Mesenchymal stem cell (in vitro differentiated cells and primary cell): ENCODE measurements around the gene MICAL2.

Source experiments
- DNase-seq: peaks from one replicate; pipeline ENCODE4 v3.0.0-alpha.2; 2013
- H2AFZ ChIP-seq: one replicate; pipeline ENCODE4 v1.6.1; 2013; ENCODE audit warnings: low read depth, mild to moderate bottlenecking, control low read depth, inconsistent platforms, low read length, moderate library complexity
- H2AK5ac ChIP-seq: 2 replicates; pipeline ENCODE4 v1.6.1; 2013; ENCODE audit warnings: low read length, moderate library complexity, mild to moderate bottlenecking, inconsistent platforms; ENCODE audit not compliant: severe bottlenecking
- H2BK120ac ChIP-seq: one replicate; pipeline ENCODE4 v1.6.1; 2013; ENCODE audit warnings: low read depth, mild to moderate bottlenecking, inconsistent platforms, low read length, moderate library complexity
- H2BK12ac ChIP-seq, 2 experiments: one replicate each; pipeline ENCODE4 v1.6.1; 2013; ENCODE audit warnings: inconsistent platforms in 2 of 2, low read length in 2 of 2, mild to moderate bottlenecking in 2 of 2, moderate library complexity in 2 of 2, control low read depth in 1 of 2
- H2BK15ac ChIP-seq: one replicate; pipeline ENCODE4 v1.6.1; 2013; ENCODE audit warnings: mild to moderate bottlenecking, low read depth, inconsistent platforms; ENCODE audit not compliant: poor library complexity, severe bottlenecking
- H2BK5ac ChIP-seq: 2 replicates; pipeline ENCODE4 v1.6.1; 2013; ENCODE audit warnings: low read depth, mild to moderate bottlenecking, low read length, control low read depth, inconsistent platforms; ENCODE audit not compliant: poor library complexity, severe bottlenecking
- H3K14ac ChIP-seq, 2 experiments: one replicate each; pipeline ENCODE4 v1.6.1; 2013; ENCODE audit warnings: inconsistent platforms in 2 of 2, low read length in 2 of 2, control low read depth in 1 of 2, mild to moderate bottlenecking in 1 of 2, moderate library complexity in 1 of 2
- H3K18ac ChIP-seq, 2 experiments: one replicate each; pipeline ENCODE4 v1.6.1; 2013; ENCODE audit warnings: inconsistent platforms in 2 of 2, low read length in 2 of 2, control low read depth in 1 of 2, low read depth in 1 of 2, mild to moderate bottlenecking in 1 of 2
- H3K23ac ChIP-seq, 2 experiments: one replicate each; pipeline ENCODE4 v1.6.1; 2013; ENCODE audit warnings: inconsistent platforms in 2 of 2, low read length in 2 of 2, mild to moderate bottlenecking in 2 of 2, moderate library complexity in 2 of 2, control low read depth in 1 of 2
- H3K27ac ChIP-seq: 2 replicates; pipeline ENCODE4 v1.5.1; 2013; ENCODE audit warnings: mild to moderate bottlenecking, moderate library complexity, low read length, control low read depth, inconsistent platforms; ENCODE audit not compliant: poor library complexity, severe bottlenecking
- H3K27me3 ChIP-seq, 2 experiments: 2 replicates each; pipeline versions ENCODE4 v1.6.1 to v1.7.0; 2013; ENCODE audit warnings: low read length in 2 of 2, mild to moderate bottlenecking in 2 of 2, moderate library complexity in 2 of 2, control low read depth in 1 of 2, inconsistent platforms in 1 of 2; ENCODE audit not compliant: control insufficient read depth in 1 of 2, insufficient read depth in 1 of 2
- H3K36me3 ChIP-seq, 2 experiments: 2 replicates each; pipeline versions ENCODE4 v1.6.1 to v1.7.0; 2013; ENCODE audit warnings: low read length in 2 of 2, control low read depth in 1 of 2, inconsistent platforms in 1 of 2, low read depth in 1 of 2, mild to moderate bottlenecking in 1 of 2; ENCODE audit not compliant: insufficient read depth in 2 of 2, control insufficient read depth in 1 of 2
- H3K4ac ChIP-seq, 2 experiments: one replicate each; pipeline ENCODE4 v1.6.1; 2013; ENCODE audit warnings: inconsistent platforms in 2 of 2, low read length in 2 of 2, mild to moderate bottlenecking in 2 of 2, moderate library complexity in 2 of 2, control low read depth in 1 of 2, low read depth in 1 of 2
- H3K4me1 ChIP-seq: 2 replicates; pipeline ENCODE4 v1.6.1; 2013; ENCODE audit warnings: low read depth, low read length, control low read depth; ENCODE audit not compliant: control insufficient read depth, insufficient read depth
- H3K4me2 ChIP-seq: 2 replicates; pipeline ENCODE4 v1.6.1; 2013; ENCODE audit warnings: low read length, mild to moderate bottlenecking, inconsistent platforms; ENCODE audit not compliant: poor library complexity, severe bottlenecking
- H3K4me3 ChIP-seq, 2 experiments: 2 replicates each; pipeline versions ENCODE4 v1.5.1 to v1.7.0; 2013; ENCODE audit warnings: low read length in 2 of 2, mild to moderate bottlenecking in 2 of 2, control low read depth in 1 of 2, low read depth in 1 of 2; ENCODE audit not compliant: insufficient read depth in 1 of 2
- H3K79me1 ChIP-seq: replicated peaks from 2 replicates; pipeline ENCODE4 v1.6.1; 2013; ENCODE audit warnings: mild to moderate bottlenecking, control low read depth, low read length, inconsistent platforms; ENCODE audit not compliant: poor library complexity, severe bottlenecking
- H3K9ac ChIP-seq: 2 replicates; pipeline ENCODE4 v1.7.0; 2013; ENCODE audit warnings: mild to moderate bottlenecking, low read length, moderate library complexity
- H3K9me3 ChIP-seq: 2 replicates; pipeline ENCODE4 v1.7.0; 2013; ENCODE audit warnings: mild to moderate bottlenecking, low read length; ENCODE audit not compliant: control insufficient read depth
- H4K8ac ChIP-seq: one replicate; pipeline ENCODE4 v1.6.1; 2013; ENCODE audit warnings: inconsistent platforms, mild to moderate bottlenecking, low read length, moderate library complexity
- H4K91ac ChIP-seq: one replicate; pipeline ENCODE4 v1.6.1; 2013; ENCODE audit warnings: mild to moderate bottlenecking, low read length, inconsistent platforms
- WGBS: methylation state at CpG from one replicate; pipeline ENCODE4 v1.1.7; 2013; ENCODE audit warnings: mixed read lengths; 5-methylcytosine and 5-hydroxymethylcytosine counted together

MICAL2 gene

DNA sequence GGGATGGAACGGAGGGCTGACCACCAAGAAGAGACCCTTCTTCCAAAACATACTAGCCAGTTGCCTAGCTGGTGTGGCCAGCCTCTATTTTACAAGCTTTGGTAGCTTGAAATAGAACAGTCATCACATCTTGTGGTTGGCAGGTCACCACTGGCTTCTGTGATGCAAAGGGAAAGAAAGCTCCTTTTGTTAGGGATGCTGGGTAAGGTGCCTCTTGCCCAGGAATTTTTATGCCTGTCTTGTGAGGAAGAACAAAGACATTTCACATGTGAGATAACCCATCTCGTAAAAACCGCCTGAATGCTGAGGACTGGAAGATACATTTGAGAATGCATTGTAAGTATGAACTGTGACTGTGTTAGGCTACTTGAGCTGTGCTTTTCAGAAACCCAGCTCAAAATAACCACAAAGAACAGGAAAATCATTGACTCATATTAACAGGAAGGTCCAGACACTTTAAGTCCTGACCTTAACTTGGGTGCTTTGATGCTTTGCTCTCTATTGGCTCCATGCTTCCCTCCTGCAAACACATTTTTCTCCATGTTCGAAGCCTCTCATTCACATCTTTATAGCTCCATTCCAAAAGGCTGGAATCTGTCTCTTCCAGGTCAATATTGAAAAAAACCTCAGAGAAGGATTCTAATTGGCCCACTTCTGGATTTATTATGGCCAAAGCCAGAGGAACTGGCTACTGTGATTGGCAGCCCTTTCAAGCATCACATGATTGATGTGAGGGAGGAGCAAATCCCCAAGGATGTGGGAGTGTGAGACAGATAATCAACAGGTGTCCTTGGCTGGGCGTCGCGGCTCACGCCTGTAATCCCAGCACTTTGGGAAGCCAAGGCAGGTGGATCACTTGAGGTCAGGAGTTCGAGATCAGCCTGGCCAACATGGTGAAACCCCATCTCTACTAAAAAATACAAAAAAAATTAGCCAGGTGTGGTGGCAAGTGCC is 53.9 kb downstream of the MICAL2 start:
- Histone ChIP-seq H4K8ac (peak overlapping the region; percentile 70), H3K4me2 (no peak overlapping the region), H3K36me3 (peaks cover 10 to 30% of the 10 kb centered on the region in 2 experiments), H3K4me1 (peaks cover 51% of the 10 kb centered on the region), H3K23ac (no peak overlapping the region), H2AK5ac (peak overlapping the region; percentile 69), H2BK12ac (peak overlapping the region; percentile 49 to 79), H2BK120ac (peak overlapping the region; percentile 51), H2BK15ac (no peak overlapping the region), H3K79me1 (peaks cover 4% of the 10 kb centered on the region), H3K27ac (peak overlapping the region; percentile 97), H2AFZ (no peak overlapping the region), H4K91ac (peak overlapping the region; percentile 52), H3K27me3 (no peaks in the 10 kb centered on the region), H3K9me3 (no peaks in the 10 kb centered on the region), H2BK5ac (peak overlapping the region; percentile 59), H3K9ac (peak overlapping the region; percentile 50), H3K18ac (peak overlapping the region; percentile 59 to 87), H3K4me3 (no peak overlapping the region), H3K14ac (no peak overlapping the region), H3K4ac (peak overlapping the region in 1 of 2 experiments; percentile 63)
- peak; percentile 95 for DNase-seq
- WGBS: 23% methylated on average over 3 of the region's 9 CpGs

DNA sequence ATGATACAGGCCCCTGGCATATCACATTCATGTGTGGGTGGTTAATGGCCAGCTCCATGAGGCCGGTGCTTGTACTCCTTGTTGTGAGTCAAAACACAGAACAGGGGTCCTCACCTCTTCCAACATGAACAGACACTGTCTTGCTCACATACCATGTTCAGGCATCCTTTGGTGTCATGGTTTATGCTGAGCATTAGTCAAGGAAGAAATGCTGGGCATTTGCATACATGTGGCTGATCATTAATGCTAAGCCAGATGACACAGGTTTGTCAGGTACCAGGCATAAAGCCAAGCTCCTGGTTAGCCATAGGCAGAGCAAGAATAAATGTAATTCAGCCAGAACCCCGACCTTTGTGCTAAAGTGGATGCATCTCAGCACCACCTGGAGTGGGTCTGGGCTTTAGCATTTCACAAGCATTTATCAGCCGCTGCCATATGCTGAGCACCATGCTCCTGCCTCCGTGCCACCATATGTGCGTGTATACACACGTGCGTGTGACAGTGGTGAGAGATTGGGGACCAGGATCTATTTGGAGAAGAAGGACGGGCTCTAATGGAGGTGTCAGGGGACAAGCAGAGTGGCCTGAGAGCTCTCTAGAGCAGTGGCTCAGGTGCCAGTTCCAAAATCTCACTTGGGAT is 55.0 kb downstream of the MICAL2 start:
- DNase-seq: no peak
- H4K8ac ChIP-seq: peak overlapping the region; percentile 75
- no peak overlapping the region for H3K23ac ChIP-seq
- H3K9me3 ChIP-seq: no peaks in the 10 kb centered on the region
- 87% methylated on average over 8 of the region's 8 CpGs for WGBS
- H3K14ac ChIP-seq: no peak overlapping the region
- H2AK5ac ChIP-seq: peak overlapping the region; percentile 90
- no peak overlapping the region for H2AFZ ChIP-seq
- peak overlapping the region; percentile 64 for H2BK120ac ChIP-seq
- no peak overlapping the region for H3K4me3 ChIP-seq
- no peaks in the 10 kb centered on the region for H3K27me3 ChIP-seq
- H3K27ac ChIP-seq: peak overlapping the region; percentile 68
- peak overlapping the region in 1 of 2 experiments; percentile 2 for H3K18ac ChIP-seq
- H2BK15ac ChIP-seq: no peak overlapping the region
- H3K9ac ChIP-seq: no peak overlapping the region
- H3K4me2 ChIP-seq: no peak overlapping the region
- H2BK5ac ChIP-seq: no peak overlapping the region
- H4K91ac ChIP-seq: peak overlapping the region; percentile 88
- H3K79me1 ChIP-seq: peaks cover 4% of the 10 kb centered on the region
- peak overlapping the region; percentile 79 to 94 for H2BK12ac ChIP-seq
- H3K4me1 ChIP-seq: peaks cover 45% of the 10 kb centered on the region
- H3K36me3 ChIP-seq: peaks cover 10 to 30% of the 10 kb centered on the region in 2 experiments
- H3K4ac ChIP-seq: peak overlapping the region; percentile 2 to 36

DNA sequence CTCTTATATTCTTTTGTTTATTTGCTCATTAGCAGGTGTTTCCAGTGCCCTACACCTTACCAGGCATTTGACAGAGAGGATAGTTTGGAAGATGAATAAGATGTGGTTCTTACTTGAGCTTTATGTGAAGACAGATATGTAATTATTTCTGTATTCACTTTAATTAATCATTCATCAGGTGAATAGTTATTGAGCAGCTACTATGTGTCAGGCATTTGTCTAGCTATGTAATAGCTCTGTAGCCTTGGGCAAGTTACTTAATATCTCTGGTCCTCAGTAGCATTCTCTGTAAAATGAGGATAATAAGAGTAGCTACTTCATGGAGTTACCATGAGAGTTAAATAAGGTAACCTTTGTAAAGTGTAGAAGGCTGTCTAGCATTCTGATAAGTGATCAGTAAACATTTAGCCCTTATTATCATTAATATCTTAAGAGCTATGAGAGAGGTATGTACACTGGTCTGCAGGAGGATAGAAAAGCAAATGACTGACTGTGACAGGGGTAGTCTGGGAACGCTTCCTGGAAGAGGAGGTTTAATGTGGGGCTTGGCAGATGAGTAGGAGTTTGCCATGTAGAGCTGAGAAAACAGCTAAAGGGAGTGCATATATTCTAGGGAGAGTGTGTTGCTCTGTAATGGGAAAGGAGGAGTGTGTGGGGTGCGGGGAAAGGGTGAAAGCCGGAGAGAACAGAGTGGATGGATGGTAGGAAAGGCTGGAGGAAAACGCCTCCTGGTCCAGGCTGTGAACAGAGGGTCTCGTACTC is 56.1 kb downstream of the MICAL2 start:
- H3K4ac ChIP-seq: peak overlapping the region in 1 of 2 experiments; percentile 89
- H3K9ac ChIP-seq: no peak overlapping the region
- H3K9me3 ChIP-seq: no peaks in the 10 kb centered on the region
- peaks cover 10 to 30% of the 10 kb centered on the region in 2 experiments for H3K36me3 ChIP-seq
- H3K79me1 ChIP-seq: peaks cover 10% of the 10 kb centered on the region
- DNase-seq: no peak
- peak overlapping the region; percentile 34 to 95 for H2BK12ac ChIP-seq
- H3K4me2 ChIP-seq: no peak overlapping the region
- H4K8ac ChIP-seq: no peak overlapping the region
- H3K4me1 ChIP-seq: peaks cover 46% of the 10 kb centered on the region
- H2AK5ac ChIP-seq: peak overlapping the region; percentile 97
- H3K18ac ChIP-seq: peak overlapping the region; percentile 59 to 71
- peak overlapping the region; percentile 76 for H3K27ac ChIP-seq
- H3K14ac ChIP-seq: no peak overlapping the region
- no peak overlapping the region for H2BK120ac ChIP-seq
- H2AFZ ChIP-seq: no peak overlapping the region
- no peak overlapping the region for H4K91ac ChIP-seq
- no peak overlapping the region for H3K23ac ChIP-seq
- H2BK5ac ChIP-seq: peak overlapping the region; percentile 46
- H3K27me3 ChIP-seq: no peaks in the 10 kb centered on the region
- 73% methylated on average over 5 of the region's 5 CpGs for WGBS
- no peak overlapping the region for H3K4me3 ChIP-seq
- H2BK15ac ChIP-seq: no peak overlapping the region
